GM18511 (cell line): ENCODE data around the gene APOBEC4.

Experiments
- ATAC-seq: cut with Tn5 transposase; IDR thresholded peaks from one replicate; pipeline ENCODE4 v1.9.1; 2021; ENCODE audit warnings: mild to moderate bottlenecking, moderate library complexity; ENCODE audit not compliant: unreplicated experiment

Gene APOBEC4

DNA sequence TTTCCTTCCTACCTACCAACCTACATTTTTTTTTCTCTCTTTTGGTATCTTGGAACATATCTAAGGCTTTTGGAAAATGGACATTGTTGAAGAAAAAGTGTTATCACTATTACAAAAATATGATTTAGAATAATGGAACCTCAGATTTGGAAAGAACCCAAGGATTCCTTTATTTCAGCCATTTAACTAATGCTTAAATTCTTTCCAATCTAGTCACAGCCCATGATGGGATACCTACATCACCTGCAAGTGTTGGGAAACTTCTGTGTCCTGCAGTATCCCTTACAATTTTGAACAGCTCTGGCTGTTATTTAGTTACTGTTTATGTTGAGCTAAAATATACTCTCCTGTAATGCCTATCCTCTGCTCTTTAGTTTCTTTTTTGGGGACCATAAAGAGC lies 22.3 kb upstream of the APOBEC4 start:
- ATAC-seq: no peak

- no peak for ATAC-seq
Measured at GRCh38 chr1:183674886-183675285, 21.8 kb upstream of the APOBEC4 start.

DNA sequence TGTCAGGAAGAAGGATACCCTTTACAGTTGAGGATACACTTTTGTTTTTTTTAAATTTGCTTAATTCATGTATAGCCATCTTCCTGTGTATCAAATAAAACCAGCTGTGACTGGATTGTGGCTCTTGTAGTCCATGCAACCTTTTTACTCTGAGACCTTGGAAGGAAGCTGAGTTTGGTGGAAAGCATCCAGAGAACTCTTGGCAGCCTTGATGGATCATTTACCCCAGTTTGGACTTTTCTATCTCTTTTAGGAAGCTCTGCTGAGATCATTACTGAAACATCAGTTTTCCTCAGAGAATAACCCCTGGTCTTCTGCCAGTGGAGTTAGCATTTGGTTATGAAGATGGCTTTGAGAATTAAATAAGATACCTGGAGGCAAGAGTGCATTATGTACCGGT lies 21.2 kb upstream of the APOBEC4 start:
- no peak for ATAC-seq

DNA sequence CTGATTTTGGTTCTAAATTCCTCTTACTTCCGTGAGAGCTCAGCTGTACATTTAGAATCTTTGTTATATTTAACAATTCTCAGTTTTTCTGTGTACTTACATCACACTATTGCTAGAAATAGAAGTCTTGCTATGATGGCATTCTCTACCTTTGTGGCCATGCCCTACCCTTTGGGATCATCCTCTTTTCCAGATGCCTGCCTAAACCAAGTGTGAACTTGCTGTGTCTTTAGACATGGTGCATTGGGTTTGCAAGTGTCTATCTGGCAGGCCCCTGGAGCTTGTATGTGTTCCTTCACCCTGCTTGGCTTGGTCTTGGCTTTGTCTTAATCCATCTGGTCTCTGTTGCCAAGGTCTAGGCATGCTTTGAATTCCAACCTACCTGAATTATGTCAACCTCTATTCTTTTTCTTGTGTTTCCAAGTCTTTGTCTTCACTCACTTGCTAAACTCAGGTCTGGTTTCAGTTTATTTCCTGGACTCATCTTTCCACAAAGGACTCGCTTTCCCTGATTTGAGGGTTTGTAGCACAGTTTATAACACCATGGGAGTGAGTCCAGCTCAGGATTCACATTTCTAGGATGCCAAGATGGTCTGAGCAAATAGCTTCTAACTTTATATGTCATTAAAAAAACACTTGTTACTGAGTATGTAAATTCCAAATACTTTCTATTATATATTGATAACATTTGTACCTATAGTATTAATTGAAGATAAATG lies 20.6 kb upstream of the APOBEC4 start:
- ATAC-seq: no peak

DNA sequence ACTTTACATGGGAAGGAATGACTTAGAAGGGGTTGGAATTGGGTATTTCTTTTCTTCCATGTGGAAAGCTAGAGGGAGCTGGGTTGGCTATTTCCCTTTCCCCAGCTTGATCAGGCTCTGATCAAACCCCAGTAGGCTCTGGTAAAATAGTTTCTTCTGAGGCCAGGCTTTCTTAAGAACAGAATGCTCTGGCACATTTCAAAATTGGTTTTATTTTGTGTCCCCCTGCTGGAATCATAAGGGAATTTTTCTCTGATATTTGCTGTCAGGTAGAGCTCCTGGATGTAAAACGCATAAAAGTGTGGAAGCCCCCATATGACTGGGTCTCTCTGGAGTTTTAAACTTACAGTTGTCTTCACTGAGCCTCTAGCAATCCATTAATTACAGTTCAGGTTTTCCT lies 17.1 kb upstream of the APOBEC4 start:
- no peak for ATAC-seq

DNA sequence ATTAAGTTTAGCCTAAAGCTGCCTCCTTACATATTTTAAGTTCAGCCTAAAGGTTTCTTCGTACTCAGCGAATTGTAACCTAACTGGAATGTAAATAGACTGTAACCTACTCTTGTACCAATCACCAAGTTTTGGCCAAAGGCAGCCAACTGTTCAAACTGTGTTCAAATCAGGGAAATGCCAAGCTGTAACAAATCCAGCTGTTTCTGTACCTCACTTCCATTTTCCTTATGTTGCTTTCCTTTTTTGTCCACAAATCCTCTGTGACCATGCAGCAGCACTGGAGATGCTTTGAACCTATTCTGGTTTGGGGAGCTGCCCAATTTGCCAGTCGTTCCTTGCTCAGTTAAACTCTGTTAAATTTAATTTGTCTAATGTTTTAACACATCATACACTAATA lies 3.2 kb upstream of the APOBEC4 start:
- ATAC-seq: no peak

DNA sequence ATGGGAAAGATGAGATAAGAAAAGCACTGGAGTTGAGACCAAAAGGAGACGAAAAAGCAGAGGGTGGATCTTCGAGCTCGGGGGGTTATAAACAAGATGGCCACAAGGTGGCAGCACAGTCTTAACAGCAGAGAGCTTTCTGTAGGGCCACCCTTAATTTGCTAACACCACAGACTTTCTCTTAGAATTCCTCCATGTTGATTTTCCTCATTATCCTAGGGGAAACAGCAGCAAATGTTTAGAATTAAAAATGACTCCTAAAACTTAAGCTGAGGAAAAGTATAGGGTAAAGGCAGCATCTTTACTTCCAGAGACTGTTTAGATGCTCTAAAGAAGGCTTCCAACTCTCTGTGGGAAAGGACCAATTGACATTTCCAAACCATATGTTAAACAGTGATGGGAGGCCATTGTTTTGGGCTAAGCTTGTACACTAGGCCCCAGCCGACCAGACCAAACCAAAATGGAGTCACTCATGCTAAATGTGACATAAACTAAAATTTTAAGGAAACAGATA lies 2.5 kb upstream of the APOBEC4 start:
- ATAC-seq: peak; percentile 68

GRCh38 chr1:183654706-183655105 lies 1.6 kb upstream of the APOBEC4 start:
- no peak for ATAC-seq

DNA sequence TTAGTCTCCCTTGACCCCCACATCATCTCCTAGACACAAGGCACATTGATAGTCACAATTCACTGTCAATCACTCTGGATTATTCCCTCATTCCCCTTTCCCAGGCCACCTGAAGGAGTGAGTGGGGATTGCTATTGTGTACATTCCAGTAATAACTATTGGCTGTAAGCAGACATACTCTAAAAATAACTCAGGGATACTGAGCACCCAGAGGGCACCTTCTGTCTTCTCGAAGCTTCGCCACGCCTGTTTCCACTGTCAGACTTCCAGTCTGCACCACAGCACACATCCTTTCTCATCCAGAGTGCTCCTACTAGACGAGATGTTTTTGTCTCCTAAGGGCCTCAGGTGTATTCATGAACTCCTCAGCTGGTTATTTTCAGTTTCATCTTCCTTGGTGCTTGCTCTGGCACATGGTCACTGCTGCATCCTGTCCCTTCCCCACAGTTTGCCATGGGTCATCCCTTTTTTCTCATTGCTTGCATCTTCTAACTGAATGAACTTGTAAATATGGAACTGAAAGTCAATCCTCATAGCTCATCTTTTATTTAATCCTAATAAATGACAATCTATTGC lies 848 bp upstream of the APOBEC4 start:
- no peak for ATAC-seq

GRCh38 chr1:183653462-183653794 lies 312 bp upstream of the APOBEC4 start:
- no peak for ATAC-seq

DNA sequence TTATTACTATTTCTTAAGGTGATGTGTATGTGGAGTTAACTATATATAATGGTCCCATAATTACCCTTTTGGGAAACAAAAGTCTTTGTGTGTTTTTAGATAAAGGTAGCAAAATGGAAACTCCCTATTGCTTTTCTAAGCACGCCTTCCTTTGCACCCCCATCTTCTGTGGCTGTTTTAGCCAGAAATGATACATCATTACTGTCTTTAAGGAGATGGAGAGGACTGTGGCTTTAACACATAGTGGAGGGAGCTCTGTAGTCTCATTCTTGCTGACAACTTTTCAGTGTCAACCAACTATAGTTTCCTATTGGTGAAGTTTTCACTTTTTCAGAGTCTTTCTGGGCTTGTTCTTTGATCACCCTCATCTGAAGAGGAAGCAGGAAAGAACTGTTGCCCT lies 1.0 kb downstream of the APOBEC4 start:
- no peak for ATAC-seq

DNA sequence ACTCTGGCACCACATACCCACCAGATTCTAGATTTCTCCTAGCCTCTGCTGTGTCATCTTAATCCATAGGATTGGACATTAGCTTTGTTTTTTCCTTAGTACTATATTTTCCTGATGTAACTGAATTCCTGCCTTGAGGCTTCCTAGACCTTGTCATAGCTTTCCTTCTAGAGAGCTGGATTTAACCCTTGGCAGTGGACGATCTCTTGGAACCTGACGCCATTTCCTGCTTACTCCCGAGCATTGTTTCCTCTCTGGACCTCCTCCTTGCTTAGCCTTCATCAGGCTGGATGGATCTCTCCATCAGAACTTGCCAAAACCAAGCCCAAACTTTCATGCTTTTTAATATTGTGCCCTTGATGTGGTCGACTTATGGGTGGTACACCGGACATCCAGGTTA lies 1.5 kb downstream of the APOBEC4 start:
- ATAC-seq: no peak

DNA sequence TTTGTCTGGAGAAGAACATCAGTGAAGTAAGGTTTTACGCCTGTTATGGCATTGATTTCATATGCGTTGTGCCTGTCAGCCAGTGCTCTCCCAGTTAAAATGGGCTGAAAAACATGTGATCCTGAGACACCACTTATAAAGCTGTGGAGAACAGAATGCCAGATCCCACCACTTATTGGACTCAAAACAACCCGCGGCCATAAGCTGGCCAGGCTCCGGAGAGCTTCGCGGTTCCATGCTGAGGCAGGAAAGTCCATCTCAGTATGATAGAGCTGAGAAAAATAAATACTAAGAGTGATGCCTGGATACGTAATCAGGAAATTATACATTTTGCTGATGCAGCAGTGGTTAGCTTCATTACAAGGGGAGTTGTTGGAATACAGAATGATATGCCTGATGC lies 5.1 kb downstream of the APOBEC4 start:
- no peak for ATAC-seq

GRCh38 chr1:183646776-183647175 lies 6.3 kb downstream of the APOBEC4 start:
- ATAC-seq: no peak

GRCh38 chr1:183645531-183645930 lies 7.6 kb downstream of the APOBEC4 start:
- ATAC-seq: no peak

- no peak for ATAC-seq
Measured at GRCh38 chr1:183642166-183642565, 10.9 kb downstream of the APOBEC4 start.

GRCh38 chr1:183640193-183640592 lies 12.9 kb downstream of the APOBEC4 start:
- ATAC-seq: no peak

GRCh38 chr1:183638649-183639387 lies 14.3 kb downstream of the APOBEC4 start:
- no peak for ATAC-seq

- no peak for ATAC-seq
Measured at GRCh38 chr1:183636783-183637182, 16.3 kb downstream of the APOBEC4 start.

DNA sequence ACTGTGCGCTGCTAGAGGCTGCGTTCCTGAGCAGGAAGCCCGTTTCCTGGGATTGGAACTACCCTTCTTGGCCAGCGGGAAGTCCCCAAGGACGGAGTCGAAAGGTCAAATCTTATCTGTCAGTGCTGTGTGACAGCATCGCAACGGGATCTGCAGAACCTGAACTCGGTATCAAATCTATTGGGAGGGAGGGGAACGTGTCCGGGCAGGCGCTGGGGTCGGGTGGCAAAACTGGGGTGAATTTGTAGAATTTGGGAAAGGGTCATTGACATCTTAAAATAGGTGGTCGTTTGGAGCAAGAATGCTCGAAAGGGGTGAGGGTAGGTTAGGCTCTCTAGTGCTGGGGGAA lies 16.8 kb downstream of the APOBEC4 start:
- ATAC-seq: no peak

- ATAC-seq: peak; percentile 86
Measured at GRCh38 chr1:183635606-183636333, 17.3 kb downstream of the APOBEC4 start, which contains the start of gene ARPC5. ARPC5 (minus strand) TSS chr1:183635783; CDS start chr1:183635659, 124 bp downstream.
